Osteoblast (primary cell): ENCODE measurements around the gene C16orf96. TPM values are rescaled to one million over a fixed set of nuclear protein-coding genes. Genes with fewer than 3 reads are reported as not detected.

ENCODE experiments used
- DNase-seq: peaks from one replicate; pipeline ENCODE4 v3.0.0; 2011; ENCODE audit warnings: low spot score, mixed read lengths; ENCODE audit not compliant: insufficient read length; ENCODE audit errors: missing footprints
- H2AFZ ChIP-seq: 2 replicates; pipeline ENCODE4 v1.6.0; 2011; ENCODE audit warnings: mild to moderate bottlenecking, low read length
- H3K27ac ChIP-seq: 2 replicates; pipeline ENCODE4 v1.5.1; 2011; ENCODE audit warnings: mild to moderate bottlenecking, low read depth, low read length, moderate library complexity
- H3K27me3 ChIP-seq: 2 replicates; pipeline ENCODE4 v1.6.0; 2012; ENCODE audit warnings: mild to moderate bottlenecking, control low read depth, inconsistent platforms, low read length, moderate library complexity; ENCODE audit not compliant: insufficient read depth
- H3K36me3 ChIP-seq: 2 replicates; pipeline ENCODE4 v1.5.1; 2011; ENCODE audit warnings: mild to moderate bottlenecking, low read length, control low read depth, moderate library complexity; ENCODE audit not compliant: insufficient read depth
- H3K4me1 ChIP-seq: 2 replicates; pipeline ENCODE4 v1.5.1; 2011; ENCODE audit warnings: mild to moderate bottlenecking, low read length, control low read depth, moderate library complexity; ENCODE audit not compliant: insufficient read depth
- H3K4me2 ChIP-seq: 2 replicates; pipeline ENCODE4 v1.6.0; 2011; ENCODE audit warnings: mild to moderate bottlenecking, low read length; ENCODE audit not compliant: insufficient read depth
- H3K4me3 ChIP-seq: fragments of 200-600 bp; sonication (generic); 3 replicates; pipeline ENCODE4 v1.5.1; 2012; ENCODE audit warnings: mild to moderate bottlenecking, low read length, inconsistent platforms; ENCODE audit not compliant: insufficient read depth
- H3K79me2 ChIP-seq: 2 replicates; pipeline ENCODE4 v1.6.0; 2012; ENCODE audit warnings: mild to moderate bottlenecking, low read length, control low read depth, inconsistent platforms; ENCODE audit not compliant: insufficient read depth
- H3K9me3 ChIP-seq: 2 replicates; pipeline ENCODE4 v1.5.1; 2011; ENCODE audit warnings: low read depth, low read length, control low read depth
- H4K20me1 ChIP-seq: 2 replicates; pipeline ENCODE4 v1.6.0; 2012; ENCODE audit warnings: mild to moderate bottlenecking, low read length, control low read depth; ENCODE audit not compliant: insufficient read depth
- total RNA-seq: library from RNA; depleted of rRNA; stranded (reverse); fragments of >200 nt; gene quantifications from 2 replicates; pipeline ENCODE4 v1.2.3, GENCODE V29; 2012
- TF ChIP-seq, protein P1 (sequence below): IDR thresholded peaks from 2 replicates; pipeline ENCODE4 v1.5.1; 2011; ENCODE audit warnings: mild to moderate bottlenecking, low read depth, low read length, moderate library complexity; ENCODE audit errors: extremely low read depth

C16orf96 gene
- total RNA-seq, 1 donor, result not detected

DNA sequence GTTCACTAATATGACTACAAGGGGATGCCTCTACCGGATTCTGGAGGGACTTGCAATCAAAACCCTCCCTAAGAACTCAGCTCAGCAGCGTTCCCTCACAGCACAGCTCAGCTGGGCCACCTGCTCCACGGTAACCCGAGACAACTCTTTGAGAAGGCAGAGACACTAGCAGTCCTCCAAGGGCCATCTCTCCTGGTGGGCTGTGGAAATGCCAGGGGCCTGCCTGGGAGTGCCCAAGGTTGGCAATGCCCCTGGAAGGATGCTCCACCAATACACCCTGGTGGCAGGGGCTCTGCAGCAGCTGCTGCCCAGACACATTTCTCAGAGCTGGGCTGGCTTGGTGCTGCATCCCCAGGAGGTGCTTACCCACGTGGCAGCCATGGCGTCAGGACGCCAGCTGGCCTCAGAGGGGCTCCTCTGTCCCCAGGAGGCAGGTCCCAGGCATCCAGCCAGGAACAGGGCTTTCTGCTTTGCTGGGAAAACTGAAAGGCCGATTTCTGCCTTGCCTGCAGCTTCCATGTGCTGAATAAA is 34.0 kb upstream of the C16orf96 start:
- peaks cover 2% of the 10 kb centered on the region for H3K79me2 ChIP-seq
- peak; percentile 77 for DNase-seq

DNA sequence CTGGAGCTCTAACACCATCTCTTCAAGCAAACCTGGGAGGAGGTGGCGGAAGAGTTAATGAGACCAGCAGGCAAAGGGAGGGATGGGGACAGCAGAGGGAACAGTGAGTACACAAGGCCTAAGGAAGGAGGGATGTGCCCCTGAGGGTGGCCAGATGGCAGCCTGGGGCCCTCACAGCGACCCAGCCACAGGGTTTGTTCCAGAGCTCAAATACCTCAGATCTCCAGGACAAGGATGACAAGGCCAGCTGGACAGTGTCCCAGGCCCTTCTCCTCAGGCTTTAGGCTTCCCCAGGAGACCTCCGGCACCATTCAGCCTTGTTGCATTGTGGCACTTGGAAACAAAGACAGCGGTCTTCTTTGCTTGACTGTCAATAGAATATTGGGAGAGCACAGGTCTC is 32.5 kb upstream of the C16orf96 start:
- H4K20me1 ChIP-seq, result peaks cover 2% of the 10 kb centered on the region
- peaks cover 5% of the 10 kb centered on the region for H3K79me2 ChIP-seq
- no peak overlapping the region for H2AFZ ChIP-seq
- H3K27ac ChIP-seq, result no peak overlapping the region
- H3K4me3 ChIP-seq, result no peak overlapping the region
- H3K36me3 ChIP-seq, result no peaks in the 10 kb centered on the region
- no peaks in the 10 kb centered on the region for H3K27me3 ChIP-seq
- peak; percentile 6 for DNase-seq
- no peaks in the 10 kb centered on the region for H3K4me1 ChIP-seq
- TF ChIP-seq, protein P1, sequence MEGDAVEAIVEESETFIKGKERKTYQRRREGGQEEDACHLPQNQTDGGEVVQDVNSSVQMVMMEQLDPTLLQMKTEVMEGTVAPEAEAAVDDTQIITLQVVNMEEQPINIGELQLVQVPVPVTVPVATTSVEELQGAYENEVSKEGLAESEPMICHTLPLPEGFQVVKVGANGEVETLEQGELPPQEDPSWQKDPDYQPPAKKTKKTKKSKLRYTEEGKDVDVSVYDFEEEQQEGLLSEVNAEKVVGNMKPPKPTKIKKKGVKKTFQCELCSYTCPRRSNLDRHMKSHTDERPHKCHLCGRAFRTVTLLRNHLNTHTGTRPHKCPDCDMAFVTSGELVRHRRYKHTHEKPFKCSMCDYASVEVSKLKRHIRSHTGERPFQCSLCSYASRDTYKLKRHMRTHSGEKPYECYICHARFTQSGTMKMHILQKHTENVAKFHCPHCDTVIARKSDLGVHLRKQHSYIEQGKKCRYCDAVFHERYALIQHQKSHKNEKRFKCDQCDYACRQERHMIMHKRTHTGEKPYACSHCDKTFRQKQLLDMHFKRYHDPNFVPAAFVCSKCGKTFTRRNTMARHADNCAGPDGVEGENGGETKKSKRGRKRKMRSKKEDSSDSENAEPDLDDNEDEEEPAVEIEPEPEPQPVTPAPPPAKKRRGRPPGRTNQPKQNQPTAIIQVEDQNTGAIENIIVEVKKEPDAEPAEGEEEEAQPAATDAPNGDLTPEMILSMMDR, result no peak
- H3K9me3 ChIP-seq, result no peaks in the 10 kb centered on the region
- no peak overlapping the region for H3K4me2 ChIP-seq

More for the DNA sequence above, 34.0 kb upstream of the C16orf96 start:
- H3K4me2 ChIP-seq, result no peak overlapping the region
- H3K4me1 ChIP-seq, result no peaks in the 10 kb centered on the region
- H3K9me3 ChIP-seq, result no peaks in the 10 kb centered on the region
- H3K36me3 ChIP-seq, result no peaks in the 10 kb centered on the region
- H3K4me3 ChIP-seq, result no peak overlapping the region
- peaks cover 11% of the 10 kb centered on the region for H4K20me1 ChIP-seq
- H2AFZ ChIP-seq, result no peak overlapping the region
- TF ChIP-seq, protein P1, result no peak
- H3K27me3 ChIP-seq, result no peaks in the 10 kb centered on the region
- H3K27ac ChIP-seq, result no peak overlapping the region

DNA sequence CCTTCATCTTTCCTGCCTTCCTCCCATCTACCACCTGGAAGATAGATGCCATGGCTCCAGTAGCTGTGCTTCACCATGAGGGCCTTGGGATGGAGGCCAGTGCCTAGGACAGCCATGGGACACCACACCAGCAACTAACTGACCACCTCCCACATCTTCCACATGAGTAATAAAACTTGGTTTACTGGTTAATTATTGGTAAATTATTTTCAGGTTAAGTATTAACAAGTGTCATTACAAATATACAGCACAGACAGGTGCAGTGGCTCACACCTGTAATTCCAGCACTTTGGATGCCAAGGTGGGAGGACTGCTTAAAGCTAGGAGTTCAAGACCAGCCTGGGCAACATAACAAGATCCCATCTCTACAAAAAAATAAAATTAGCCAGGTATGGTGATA is 31.6 kb upstream of the C16orf96 start:
- TF ChIP-seq, protein P1, result no peak
- H3K27ac ChIP-seq, result no peak overlapping the region
- H3K79me2 ChIP-seq, result peaks cover 5% of the 10 kb centered on the region
- H3K9me3 ChIP-seq, result no peaks in the 10 kb centered on the region
- no peaks in the 10 kb centered on the region for H3K36me3 ChIP-seq
- H4K20me1 ChIP-seq, result peaks cover 3% of the 10 kb centered on the region
- no peaks in the 10 kb centered on the region for H3K27me3 ChIP-seq
- H3K4me3 ChIP-seq, result no peak overlapping the region
- DNase-seq, result peak; percentile 23
- H2AFZ ChIP-seq, result no peak overlapping the region
- no peak overlapping the region for H3K4me2 ChIP-seq
- H3K4me1 ChIP-seq, result peaks cover 5% of the 10 kb centered on the region

DNA sequence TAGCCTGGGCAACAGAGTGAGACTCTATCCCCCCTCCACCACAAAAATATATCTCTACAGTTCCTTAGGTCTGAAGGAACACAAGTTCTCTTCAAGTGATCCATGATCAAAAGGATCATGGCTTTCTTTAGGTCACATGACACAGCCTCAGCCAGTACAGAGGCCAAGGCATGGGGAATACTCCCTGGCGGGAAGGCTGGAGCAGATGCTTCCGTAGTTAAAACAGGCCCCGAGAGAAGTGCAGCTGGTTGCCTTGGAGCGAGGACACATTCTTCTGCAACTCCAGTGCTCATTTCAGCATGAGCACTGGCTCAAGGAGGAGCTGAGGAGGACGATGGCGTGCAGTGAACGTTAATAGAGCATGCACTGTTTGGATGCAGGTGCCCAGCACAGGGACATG is 31.1 kb upstream of the C16orf96 start:
- TF ChIP-seq, protein P1, result no peak
- no peaks in the 10 kb centered on the region for H3K9me3 ChIP-seq
- peaks cover 6% of the 10 kb centered on the region for H4K20me1 ChIP-seq
- no peak overlapping the region for H3K27ac ChIP-seq
- no peaks in the 10 kb centered on the region for H3K36me3 ChIP-seq
- no peak overlapping the region for H3K4me2 ChIP-seq
- peaks cover 5% of the 10 kb centered on the region for H3K79me2 ChIP-seq
- no peak overlapping the region for H2AFZ ChIP-seq
- no peak overlapping the region for H3K4me3 ChIP-seq
- no peaks in the 10 kb centered on the region for H3K27me3 ChIP-seq
- H3K4me1 ChIP-seq, result peaks cover 6% of the 10 kb centered on the region
- DNase-seq, result peak; percentile 48
